ENCODE data around the gene PAX5. TPM values are rescaled to one million over a fixed set of nuclear protein-coding genes. Genes with fewer than 3 reads are reported as not detected.

PAX5 gene
- total and polyA plus RNA-seq, 9 donors, result 0.02 to 0.28 (median 0.05) TPM; not detected in 6

GRCh38 chr9:36796671-36797419 lies 237.2 kb downstream of the PAX5 start:
- Histone ChIP-seq H3K4me3 (no peak overlapping the region), H3K4me1 (ENCODE audit: insufficient read depth) (no peaks in the 10 kb centered on the region), H3K9me3 (no peaks in the 10 kb centered on the region), H3K27ac (no peak overlapping the region), H3K36me3 (no peaks in the 10 kb centered on the region), H3K27me3 (no peaks in the 10 kb centered on the region)
- DNase-seq, result no peak
- 82 to 87% (median 86%) methylated on average over 5 of the region's 5 CpGs for WGBS, 3 donors
- TF ChIP-seq CTCF (IDR thresholded peaks at IDR 0.05) (no peak), EP300 (IDR thresholded peaks at IDR 0.05) (no peak), POLR2A (IDR thresholded peaks at IDR 0.05) (no peak)
- intact Hi-C loops (cut with DNase I), result loop anchor here in 1 of 4 donors (10.0 kb wide), 1 partner anchor 48 kb away; no protein-coding TSS in a partner anchor

- Histone ChIP-seq H3K4me1 (ENCODE audit: insufficient read depth) (no peaks in the 10 kb centered on the region), H3K9me3 (no peaks in the 10 kb centered on the region), H3K27ac (no peak overlapping the region), H3K27me3 (no peaks in the 10 kb centered on the region), H3K36me3 (no peaks in the 10 kb centered on the region), H3K4me3 (no peak overlapping the region)
- DNase-seq, result no peak
- TF ChIP-seq CTCF (IDR thresholded peaks at IDR 0.05) (no peak), EP300 (IDR thresholded peaks at IDR 0.05) (no peak), POLR2A (IDR thresholded peaks at IDR 0.05) (no peak)
- 68 to 78% (median 78%) methylated on average over 5 of the region's 5 CpGs for WGBS, 3 donors
- intact Hi-C loops (cut with DNase I), result loop anchor here in 1 of 4 donors (10.0 kb wide), 1 partner anchor 50 kb away; no protein-coding TSS in a partner anchor
These were observed 239.6 kb downstream of the PAX5 start for GRCh38 chr9:36794461-36794860.

GRCh38 chr9:36793277-36793676 lies 240.8 kb downstream of the PAX5 start:
- DNase-seq, result no peak
- intact Hi-C loops (cut with DNase I), result loop anchor here in 1 of 4 donors (10.0 kb wide), 1 partner anchor 52 kb away; no protein-coding TSS in a partner anchor
- no peak overlapping the region for H3K4me3 ChIP-seq
- H3K4me1 ChIP-seq (ENCODE audit: insufficient read depth), result no peaks in the 10 kb centered on the region
- H3K27me3 ChIP-seq, result no peaks in the 10 kb centered on the region
- WGBS, 3 donors, result 69 to 74% (median 73%) methylated on average over 2 of the region's 2 CpGs
- no peak overlapping the region for H3K27ac ChIP-seq
- no peaks in the 10 kb centered on the region for H3K36me3 ChIP-seq
- no peaks in the 10 kb centered on the region for H3K9me3 ChIP-seq
- TF ChIP-seq EP300 (IDR thresholded peaks at IDR 0.05) (no peak), CTCF (IDR thresholded peaks at IDR 0.05) (no peak), POLR2A (IDR thresholded peaks at IDR 0.05) (no peak)

GRCh38 chr9:36791222-36791950 lies 242.7 kb downstream of the PAX5 start:
- WGBS, 3 donors, result 75 to 85% (median 80%) methylated on average over 9 of the region's 9 CpGs

More at GRCh38 chr9:36791222-36791950, 242.7 kb downstream of the PAX5 start:
- Histone ChIP-seq H3K27ac (no peak overlapping the region), H3K27me3 (no peaks in the 10 kb centered on the region), H3K4me1 (ENCODE audit: insufficient read depth) (no peaks in the 10 kb centered on the region), H3K9me3 (no peaks in the 10 kb centered on the region), H3K36me3 (no peaks in the 10 kb centered on the region), H3K4me3 (no peak overlapping the region)
- TF ChIP-seq POLR2A (IDR thresholded peaks at IDR 0.05) (no peak), CTCF (IDR thresholded peaks at IDR 0.05) (no peak), EP300 (IDR thresholded peaks at IDR 0.05) (no peak)
- no peak for DNase-seq
- intact Hi-C loops (cut with DNase I), result loop anchor here in 1 of 4 donors (10.0 kb wide), 1 partner anchor 53 kb away; no protein-coding TSS in a partner anchor

All from ovary (tissue), 9 donors.